ENCODE measurements around the gene RBM38.

RBM38 gene

DNA sequence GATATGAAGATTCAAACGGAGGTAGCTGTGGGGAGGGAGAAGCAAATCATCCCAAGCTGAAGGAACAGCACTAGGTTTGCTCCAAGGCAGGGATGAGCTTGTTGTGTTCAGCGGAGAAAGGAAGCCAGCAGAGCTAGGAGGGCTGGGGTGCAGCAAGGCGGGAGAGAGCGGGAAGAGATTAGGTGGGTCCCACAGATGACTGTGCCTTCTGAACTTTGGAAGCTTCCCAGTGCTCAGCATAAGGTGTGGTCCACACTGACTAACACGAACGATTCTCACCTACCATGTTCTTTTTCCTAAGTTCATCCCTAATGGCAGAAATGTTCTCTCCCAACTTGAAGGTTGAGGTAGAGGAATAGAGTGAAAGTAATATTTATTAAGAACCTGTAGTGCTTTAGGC, 38.9 kb upstream of the RBM38 start:
- no peak overlapping the region for H3K27ac ChIP-seq (ENCODE audit: low read depth, low read length)
- H2AFZ ChIP-seq (ENCODE audit: low read depth, low read length, severe bottlenecking): no peak overlapping the region
- peaks cover 11% of the 10 kb centered on the region; the same call in 1 of the 2 replicates for H3F3A ChIP-seq (ENCODE audit: insufficient read depth)
- H3K4me3 ChIP-seq (ENCODE audit: insufficient read depth, low read length, poor library complexity, severe bottlenecking): peak overlapping the region; percentile 93
- peak overlapping the region; percentile 77 for H3K4me2 ChIP-seq (ENCODE audit: low read depth, low read length, poor library complexity, severe bottlenecking)
- H4K20me1 ChIP-seq (ENCODE audit: low read depth, low read length): no peaks in the 10 kb centered on the region; the same call in 1 of the 2 replicates
- TF ChIP-seq, protein P1, sequence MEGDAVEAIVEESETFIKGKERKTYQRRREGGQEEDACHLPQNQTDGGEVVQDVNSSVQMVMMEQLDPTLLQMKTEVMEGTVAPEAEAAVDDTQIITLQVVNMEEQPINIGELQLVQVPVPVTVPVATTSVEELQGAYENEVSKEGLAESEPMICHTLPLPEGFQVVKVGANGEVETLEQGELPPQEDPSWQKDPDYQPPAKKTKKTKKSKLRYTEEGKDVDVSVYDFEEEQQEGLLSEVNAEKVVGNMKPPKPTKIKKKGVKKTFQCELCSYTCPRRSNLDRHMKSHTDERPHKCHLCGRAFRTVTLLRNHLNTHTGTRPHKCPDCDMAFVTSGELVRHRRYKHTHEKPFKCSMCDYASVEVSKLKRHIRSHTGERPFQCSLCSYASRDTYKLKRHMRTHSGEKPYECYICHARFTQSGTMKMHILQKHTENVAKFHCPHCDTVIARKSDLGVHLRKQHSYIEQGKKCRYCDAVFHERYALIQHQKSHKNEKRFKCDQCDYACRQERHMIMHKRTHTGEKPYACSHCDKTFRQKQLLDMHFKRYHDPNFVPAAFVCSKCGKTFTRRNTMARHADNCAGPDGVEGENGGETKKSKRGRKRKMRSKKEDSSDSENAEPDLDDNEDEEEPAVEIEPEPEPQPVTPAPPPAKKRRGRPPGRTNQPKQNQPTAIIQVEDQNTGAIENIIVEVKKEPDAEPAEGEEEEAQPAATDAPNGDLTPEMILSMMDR (IDR thresholded peaks at IDR 0.05; ENCODE audit: insufficient read depth, low read length, poor library complexity, severe bottlenecking): no peak
- no peak for TF ChIP-seq EZH2phosphoT487 (conservative IDR thresholded peaks at IDR 0.05; ENCODE audit: low read length)
- H3K9ac ChIP-seq (ENCODE audit: low read length): peak overlapping the region; percentile 90
- H3K9me2 ChIP-seq (replicated peaks; ENCODE audit: insufficient read depth, low read length): no peaks in the 10 kb centered on the region
- no peaks in the 10 kb centered on the region for H3K9me3 ChIP-seq (ENCODE audit: insufficient read depth, low read length)
- peaks cover 12% of the 10 kb centered on the region; the same call in 1 of the 2 replicates for H3K36me3 ChIP-seq (ENCODE audit: low read length)
- H3K79me2 ChIP-seq (ENCODE audit: insufficient read depth, low read length): peaks cover 33% of the 10 kb centered on the region
- H3K27me3 ChIP-seq (ENCODE audit: low read length): no peaks in the 10 kb centered on the region

DNA sequence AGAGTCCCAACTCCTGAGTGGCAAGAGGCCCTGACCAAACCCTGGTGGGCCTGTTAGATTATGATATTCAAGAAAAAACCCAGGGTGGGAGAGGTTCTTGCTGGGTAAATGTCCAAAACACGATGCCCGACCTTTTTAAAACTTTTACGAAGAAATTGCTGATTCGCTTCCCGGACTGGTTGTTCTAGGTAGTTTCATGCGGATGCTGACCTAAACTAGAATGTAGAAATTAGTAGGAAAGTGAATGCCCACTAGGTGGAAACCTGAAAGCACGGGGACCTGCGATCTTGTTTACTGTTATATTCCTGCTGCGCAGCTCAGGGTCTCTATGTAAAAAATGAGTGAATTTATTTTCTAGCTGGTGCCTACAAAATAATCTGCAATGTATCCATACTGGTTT, 37.8 kb upstream of the RBM38 start:
- Histone ChIP-seq H4K20me1 (ENCODE audit: low read depth, low read length) (no peaks in the 10 kb centered on the region; the same call in 1 of the 2 replicates), H3K4me3 (ENCODE audit: insufficient read depth, low read length, poor library complexity, severe bottlenecking) (no peak overlapping the region), H2AFZ (ENCODE audit: low read depth, low read length, severe bottlenecking) (no peak overlapping the region), H3F3A (ENCODE audit: insufficient read depth) (peaks cover 11% of the 10 kb centered on the region; the same call in 1 of the 2 replicates), H3K9me2 (replicated peaks; ENCODE audit: insufficient read depth, low read length) (no peaks in the 10 kb centered on the region), H3K9ac (ENCODE audit: low read length) (no peak overlapping the region), H3K4me2 (ENCODE audit: low read depth, low read length, poor library complexity, severe bottlenecking) (no peak overlapping the region), H3K79me2 (ENCODE audit: insufficient read depth, low read length) (peaks cover 33% of the 10 kb centered on the region), H3K36me3 (ENCODE audit: low read length) (peaks cover 12% of the 10 kb centered on the region; the same call in 1 of the 2 replicates), H3K27ac (ENCODE audit: low read depth, low read length) (no peak overlapping the region), H3K27me3 (ENCODE audit: low read length) (no peaks in the 10 kb centered on the region), H3K9me3 (ENCODE audit: insufficient read depth, low read length) (no peaks in the 10 kb centered on the region)
- no peak for TF ChIP-seq EZH2phosphoT487 (conservative IDR thresholded peaks at IDR 0.05; ENCODE audit: low read length)
- TF ChIP-seq, protein P1 (IDR thresholded peaks at IDR 0.05; ENCODE audit: insufficient read depth, low read length, poor library complexity, severe bottlenecking): no peak

DNA sequence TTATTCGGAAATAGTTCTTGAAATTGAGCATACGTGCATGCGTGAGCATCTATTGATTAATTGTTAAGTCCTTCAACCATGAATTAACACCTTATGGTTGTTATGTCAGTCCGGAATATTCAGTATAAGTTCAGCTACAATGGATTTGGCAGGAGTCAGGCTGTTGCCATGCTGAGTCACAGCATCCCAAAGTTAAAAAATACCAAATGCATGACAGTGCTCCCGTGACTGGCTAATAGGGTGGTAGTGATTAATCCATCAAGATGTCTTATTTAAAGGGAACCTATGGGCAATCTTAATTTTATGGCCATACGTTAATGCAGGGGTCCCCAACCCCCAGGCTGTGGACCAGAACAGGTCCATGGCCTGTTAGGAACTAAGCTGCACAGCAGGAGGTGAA, 29.7 kb upstream of the RBM38 start:
- no peak overlapping the region for H2AFZ ChIP-seq (ENCODE audit: low read depth, low read length, severe bottlenecking)
- TF ChIP-seq, protein P1 (IDR thresholded peaks at IDR 0.05; ENCODE audit: insufficient read depth, low read length, poor library complexity, severe bottlenecking): no peak
- TF ChIP-seq EZH2phosphoT487 (conservative IDR thresholded peaks at IDR 0.05; ENCODE audit: low read length): no peak
- no peak overlapping the region for H3K4me2 ChIP-seq (ENCODE audit: low read depth, low read length, poor library complexity, severe bottlenecking)
- no peak overlapping the region for H3K4me3 ChIP-seq (ENCODE audit: insufficient read depth, low read length, poor library complexity, severe bottlenecking)
- no peaks in the 10 kb centered on the region for H3K9me2 ChIP-seq (replicated peaks; ENCODE audit: insufficient read depth, low read length)
- H3K27ac ChIP-seq (ENCODE audit: low read depth, low read length): no peak overlapping the region
- no peaks in the 10 kb centered on the region for H4K20me1 ChIP-seq (ENCODE audit: low read depth, low read length)
- no peak overlapping the region for H3K9ac ChIP-seq (ENCODE audit: low read length)
- H3K9me3 ChIP-seq (ENCODE audit: insufficient read depth, low read length): no peaks in the 10 kb centered on the region
- H3K36me3 ChIP-seq (ENCODE audit: low read length): peaks cover 20% of the 10 kb centered on the region; the same call in 1 of the 2 replicates
- H3K79me2 ChIP-seq (ENCODE audit: insufficient read depth, low read length): peaks cover 7% of the 10 kb centered on the region
- no peaks in the 10 kb centered on the region for H3F3A ChIP-seq (ENCODE audit: insufficient read depth)
- H3K27me3 ChIP-seq (ENCODE audit: low read length): no peaks in the 10 kb centered on the region
